T47D (cell line): ENCODE measurements around the gene HNRNPA3.

Experiments used
- DNase-seq, 2 experiments: peaks; one replicate each; pipeline versions ENCODE4 v3.0.0 to v3.0.0-alpha.2; 2011 to 2012; ENCODE audit warnings: low read depth in 1 of 2, low spot score in 1 of 2
- JUND ChIP-seq: IDR thresholded peaks from 2 replicates; pipeline ENCODE4 v1.6.1; 2012; ENCODE audit warnings: low read depth
- in situ Hi-C: cut with HindIII; loops from 2 replicates; pipeline ENCODE4 v1.10.0; 2016; ENCODE audit warnings: low sequenced_read_pairs, low pct_unique_long_range_greater_than_20kb

Gene HNRNPA3

GRCh38 chr2:177256695-177257094 is 44.1 kb downstream of the HNRNPA3 start:
- TF ChIP-seq JUND, result no peak
- in situ Hi-C loops, result no loop called here
- DNase-seq, result no peak

GRCh38 chr2:177257471-177257870 is 44.9 kb downstream of the HNRNPA3 start:
- in situ Hi-C loops, result no loop called here
- no peak for DNase-seq
- no peak for TF ChIP-seq JUND

- in situ Hi-C loops, result no loop called here
- no peak for DNase-seq
Measured at GRCh38 chr2:177258059-177258458, 45.5 kb downstream of the HNRNPA3 start.

GRCh38 chr2:177260379-177260778 is 47.8 kb downstream of the HNRNPA3 start:
- in situ Hi-C loops, result no loop called here
- TF ChIP-seq JUND, result no peak

More at GRCh38 chr2:177258059-177258458, 45.5 kb downstream of the HNRNPA3 start:
- TF ChIP-seq JUND, result no peak

GRCh38 chr2:177261116-177262060 is 48.8 kb downstream of the HNRNPA3 start:
- TF ChIP-seq JUND, result no peak
- in situ Hi-C loops, result no loop called here

More at GRCh38 chr2:177260379-177260778, 47.8 kb downstream of the HNRNPA3 start:
- no peak for DNase-seq

GRCh38 chr2:177262092-177262491 is 49.5 kb downstream of the HNRNPA3 start:
- in situ Hi-C loops, result no loop called here
- no peak for DNase-seq
- TF ChIP-seq JUND, result no peak

More at GRCh38 chr2:177261116-177262060, 48.8 kb downstream of the HNRNPA3 start:
- DNase-seq, result no peak

GRCh38 chr2:177262958-177263450 is 50.4 kb downstream of the HNRNPA3 start:
- in situ Hi-C loops, result no loop called here
- no peak for DNase-seq
- TF ChIP-seq JUND, result no peak

GRCh38 chr2:177263451-177264208 is 51.0 kb downstream of the HNRNPA3 start:
- no peak for TF ChIP-seq JUND
- in situ Hi-C loops, result no loop called here
- peak; percentile 61 to 98 for DNase-seq

GRCh38 chr2:177264209-177264692 is 51.7 kb downstream of the HNRNPA3 start:
- DNase-seq, result peak in 1 of 2 experiments; percentile 16
- TF ChIP-seq JUND, result no peak
- in situ Hi-C loops, result no loop called here

- in situ Hi-C loops, result no loop called here
- DNase-seq, result peak; percentile 77 to 84
- no peak for TF ChIP-seq JUND
Measured at GRCh38 chr2:177264693-177265587, 52.3 kb downstream of the HNRNPA3 start, which contains the start of gene NFE2L2. Gene NFE2L2, minus strand, starts transcription at chr2:177264727. Its CDS starts 151 bp downstream, at chr2:177264576.
